DND-41 (cell line): ENCODE data around the gene KLHL20.

ENCODE experiments used
- EZH2 ChIP-seq: IDR thresholded peaks from 3 replicates; pipeline ENCODE4 v1.6.1; 2012; ENCODE audit warnings: borderline replicate concordance, low read depth, mild to moderate bottlenecking, moderate library complexity, low read length, inconsistent platforms; ENCODE audit not compliant: severe bottlenecking
- TF ChIP-seq, protein P1 (sequence below): IDR thresholded peaks from 2 replicates; pipeline ENCODE4 v1.5.1; 2012; ENCODE audit warnings: borderline replicate concordance, low read length, moderate library complexity, mild to moderate bottlenecking; ENCODE audit not compliant: poor library complexity, severe bottlenecking; ENCODE audit errors: extremely low read depth

DNA sequence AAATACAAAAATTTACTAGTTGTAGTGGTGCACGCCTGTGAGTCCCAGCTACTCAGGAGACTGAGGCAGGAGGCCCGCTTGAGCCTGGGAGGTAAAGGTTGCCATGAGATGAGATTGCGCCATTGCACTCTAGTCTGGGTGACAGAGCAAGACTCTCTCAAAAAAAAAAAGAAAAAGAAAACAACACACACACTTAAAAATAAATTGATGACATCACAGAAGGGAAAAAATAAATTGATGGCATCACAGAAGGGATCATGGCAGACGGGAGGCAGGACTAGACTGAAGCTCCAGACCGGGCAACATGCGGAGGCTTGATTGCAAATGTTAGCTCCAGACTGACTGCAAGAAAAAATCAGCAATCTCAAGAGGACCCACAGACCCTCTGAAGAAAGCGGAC lies 43.3 kb downstream of the KLHL20 start:
- TF ChIP-seq, protein P1, sequence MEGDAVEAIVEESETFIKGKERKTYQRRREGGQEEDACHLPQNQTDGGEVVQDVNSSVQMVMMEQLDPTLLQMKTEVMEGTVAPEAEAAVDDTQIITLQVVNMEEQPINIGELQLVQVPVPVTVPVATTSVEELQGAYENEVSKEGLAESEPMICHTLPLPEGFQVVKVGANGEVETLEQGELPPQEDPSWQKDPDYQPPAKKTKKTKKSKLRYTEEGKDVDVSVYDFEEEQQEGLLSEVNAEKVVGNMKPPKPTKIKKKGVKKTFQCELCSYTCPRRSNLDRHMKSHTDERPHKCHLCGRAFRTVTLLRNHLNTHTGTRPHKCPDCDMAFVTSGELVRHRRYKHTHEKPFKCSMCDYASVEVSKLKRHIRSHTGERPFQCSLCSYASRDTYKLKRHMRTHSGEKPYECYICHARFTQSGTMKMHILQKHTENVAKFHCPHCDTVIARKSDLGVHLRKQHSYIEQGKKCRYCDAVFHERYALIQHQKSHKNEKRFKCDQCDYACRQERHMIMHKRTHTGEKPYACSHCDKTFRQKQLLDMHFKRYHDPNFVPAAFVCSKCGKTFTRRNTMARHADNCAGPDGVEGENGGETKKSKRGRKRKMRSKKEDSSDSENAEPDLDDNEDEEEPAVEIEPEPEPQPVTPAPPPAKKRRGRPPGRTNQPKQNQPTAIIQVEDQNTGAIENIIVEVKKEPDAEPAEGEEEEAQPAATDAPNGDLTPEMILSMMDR = no peak
- no peak for TF ChIP-seq EZH2
